HEK293 (cell line): Measurements from ENCODE around the gene RPS10.
"Not testable (repeated sequence)": the region's sequence is repeated elsewhere in the genome, so short reads cannot be mapped to it uniquely, and the experiment has no call there.

Source experiments
- CTCF ChIA-PET: fragments of 350-600 bp; formaldehyde crosslinking; extraction: SDS; loops from one replicate; lab custom pipeline; 2021; ENCODE audit warnings: antibody characterized with exemption; lab: Yijun Ruan, JAX
- POLR2A ChIA-PET: fragments of 300-600 bp; formaldehyde crosslinking; extraction: SDS; loops from one replicate; lab custom pipeline; 2020; ENCODE audit warnings: antibody characterized with exemption, inconsistent platforms; lab: Yijun Ruan, JAX
- H3K27ac ChIP-seq: fragments of 200-500 bp; sonication (Bioruptor generic); 2 replicates; pipeline ENCODE4 v1.5.1; 2014; ENCODE audit warnings: low read depth, low read length, control low read depth, inconsistent platforms; ENCODE audit errors: extremely low read depth
- H3K36me3 ChIP-seq, 2 experiments: fragments of 200-500 bp in 1 of 2; sonication (Bioruptor generic) in 1 of 2; 1 replicate in 1 of 2; 2 replicates in 1 of 2; pipeline ENCODE4 v1.5.1; 2014 to 2017; ENCODE audit warnings: inconsistent platforms in 2 of 2, low read length in 2 of 2; ENCODE audit not compliant: control insufficient read depth in 2 of 2, insufficient read depth in 1 of 2
- H3K4me1 ChIP-seq: fragments of 200-500 bp; sonication (Bioruptor generic); 2 replicates; pipeline ENCODE4 v1.5.1; 2014; ENCODE audit warnings: mild to moderate bottlenecking, low read length, inconsistent platforms; ENCODE audit not compliant: control insufficient read depth, insufficient read depth
- H3K4me3 ChIP-seq: 2 replicates; pipeline ENCODE4 v1.5.1; 2011; ENCODE audit warnings: low read depth, mild to moderate bottlenecking, control low read depth, low read length, moderate library complexity
- H3K9me3 ChIP-seq: fragments of 200-500 bp; sonication (Bioruptor generic); 2 replicates; pipeline ENCODE4 v1.5.1; 2014; ENCODE audit warnings: low read depth, low read length, inconsistent platforms; ENCODE audit not compliant: control insufficient read depth, insufficient read depth
- GLI4 ChIP-seq: fragments of 450-650 bp; formaldehyde crosslinking; IDR thresholded peaks from 2 replicates; pipeline ENCODE4 v1.5.1; 2016; ENCODE audit warnings: missing biosample characterization, missing genetic modification characterization
- PRDM4 ChIP-seq: fragments of 450-650 bp; formaldehyde crosslinking; IDR thresholded peaks from 2 replicates; pipeline ENCODE4 v1.5.1; 2017; ENCODE audit warnings: missing biosample characterization, missing genetic modification characterization
- TRIM28 ChIP-seq: IDR thresholded peaks from 2 replicates; pipeline ENCODE4 v1.6.1; 2011; ENCODE audit warnings: low read length, control low read depth, borderline replicate concordance
- ZBTB44 ChIP-seq: fragments of 450-650 bp; IDR thresholded peaks from 2 replicates; pipeline ENCODE4 v1.5.1; 2018; ENCODE audit warnings: missing biosample characterization, mild to moderate bottlenecking, missing genetic modification characterization
- ZBTB7A ChIP-seq: fragments of 450-650 bp; formaldehyde crosslinking; IDR thresholded peaks from 2 replicates; pipeline ENCODE4 v1.5.1; 2016; ENCODE audit warnings: low read depth, missing biosample characterization, missing genetic modification characterization
- ZNF174 ChIP-seq: fragments of 450-650 bp; formaldehyde crosslinking; IDR thresholded peaks from 2 replicates; pipeline ENCODE4 v1.5.0; 2017; ENCODE audit warnings: missing biosample characterization, mild to moderate bottlenecking, missing genetic modification characterization
- ZNF184 ChIP-seq: fragments of 450-650 bp; IDR thresholded peaks from 2 replicates; pipeline ENCODE4 v1.5.1; 2018; ENCODE audit warnings: missing biosample characterization, mild to moderate bottlenecking, missing genetic modification characterization
- ZNF311 ChIP-seq: fragments of 450-650 bp; formaldehyde crosslinking; IDR thresholded peaks from 2 replicates; pipeline ENCODE4 v1.5.1; 2017; ENCODE audit warnings: missing biosample characterization, missing genetic modification characterization, borderline replicate concordance
- ZNF324 ChIP-seq: fragments of 450-650 bp; formaldehyde crosslinking; IDR thresholded peaks from 2 replicates; pipeline ENCODE4 v1.5.1; 2016; ENCODE audit warnings: missing biosample characterization, missing genetic modification characterization
- ZNF518A ChIP-seq: fragments of 450-650 bp; formaldehyde crosslinking; conservative IDR thresholded peaks from 2 replicates; pipeline ENCODE4 v1.5.1; 2016; ENCODE audit warnings: low read depth, missing biosample characterization, missing genetic modification characterization
- ZNF561 ChIP-seq: fragments of 450-650 bp; IDR thresholded peaks from 2 replicates; pipeline ENCODE4 v1.5.1; 2018; ENCODE audit warnings: missing biosample characterization, missing genetic modification characterization, borderline replicate concordance
- ZNF645 ChIP-seq: fragments of 450-650 bp; formaldehyde crosslinking; IDR thresholded peaks from 2 replicates; pipeline ENCODE4; 2016; ENCODE audit warnings: missing biosample characterization, missing genetic modification characterization
- ZNF654 ChIP-seq: fragments of 450-650 bp; formaldehyde crosslinking; IDR thresholded peaks from 2 replicates; pipeline ENCODE4 v1.5.1; 2016; ENCODE audit warnings: low read depth, missing biosample characterization, missing genetic modification characterization
- ZNF664 ChIP-seq: fragments of 450-650 bp; formaldehyde crosslinking; IDR thresholded peaks from 2 replicates; pipeline ENCODE4 v1.5.1; 2016; ENCODE audit warnings: missing biosample characterization, missing genetic modification characterization
- ZNF692 ChIP-seq: fragments of 450-650 bp; formaldehyde crosslinking; IDR thresholded peaks from 2 replicates; pipeline ENCODE4 v1.5.1; 2016; ENCODE audit warnings: missing biosample characterization, missing genetic modification characterization
- ZNF776 ChIP-seq: fragments of 450-650 bp; formaldehyde crosslinking; IDR thresholded peaks from 2 replicates; pipeline ENCODE4 v1.5.0; 2017; ENCODE audit warnings: missing biosample characterization, missing genetic modification characterization, borderline replicate concordance
- ZNF785 ChIP-seq: fragments of 450-650 bp; formaldehyde crosslinking; IDR thresholded peaks from 2 replicates; pipeline ENCODE4 v1.5.1; 2016; ENCODE audit warnings: missing biosample characterization, missing genetic modification characterization

RPS10 gene

GRCh38 chr6:34377984-34378383 lies 47.9 kb downstream of the RPS10 start:
- POLR2A ChIA-PET: no interaction called here
- no peak overlapping the region for H3K27ac ChIP-seq

GRCh38 chr6:34377571-34377970 lies 48.3 kb downstream of the RPS10 start:
- H3K9me3 ChIP-seq, H3K4me3 ChIP-seq, H3K36me3 ChIP-seq, H3K4me1 ChIP-seq, POLR2A ChIA-PET, H3K27ac ChIP-seq, CTCF ChIA-PET: not testable (repeated sequence)

More at GRCh38 chr6:34377984-34378383, 47.9 kb downstream of the RPS10 start:
- Histone ChIP-seq H3K9me3 (no peaks in the 10 kb centered on the region), H3K4me1 (peaks cover 5% of the 10 kb centered on the region), H3K36me3 (peaks cover 0 to 4% of the 10 kb centered on the region in 2 experiments; a peak in 1 of 3 replicates), H3K4me3 (no peak overlapping the region)
- no peak for TF ChIP-seq ZNF184 (tag by site-specific recombination)
- TF ChIP-seq ZNF174 (tag by site-specific recombination): no peak
- TF ChIP-seq ZNF654 (tag by site-specific recombination): no peak
- no peak for TF ChIP-seq ZNF518A
- TF ChIP-seq ZNF324: no peak
- TF ChIP-seq ZNF785 (tag by site-specific recombination): no peak
- no peak for TF ChIP-seq ZNF561 (tag by site-specific recombination)
- no peak for TF ChIP-seq ZNF776
- no peak for TF ChIP-seq ZNF692
- TF ChIP-seq GLI4 (tag by site-specific recombination): no peak
- TF ChIP-seq TRIM28: no peak
- TF ChIP-seq PRDM4: no peak
- no peak for TF ChIP-seq ZNF645 (tag by site-specific recombination)
- no peak for TF ChIP-seq ZBTB44 (tag by site-specific recombination)
- TF ChIP-seq ZNF311: no peak
- no peak for TF ChIP-seq ZBTB7A
- no peak for TF ChIP-seq ZNF664 (tag by site-specific recombination)
- CTCF ChIA-PET: interaction anchor here (1.1 kb wide), 1 partner anchor 129 kb away, joined by 3 read pairs; no protein-coding TSS in a partner anchor
